Globus pallidus (tissue), 1 donor: ENCODE data around the gene SREK1.

Source experiments
- DNase-seq: peaks from one replicate; pipeline ENCODE4 v3.0.0-alpha.2; 2015; ENCODE audit warnings: low spot score

The SREK1 gene

GRCh38 chr5:66223637-66224036 is 79.5 kb downstream of the SREK1 start:
- peak; percentile 64 for DNase-seq

- DNase-seq = no peak
Measured at GRCh38 chr5:66224274-66224673, 80.2 kb downstream of the SREK1 start.

DNA sequence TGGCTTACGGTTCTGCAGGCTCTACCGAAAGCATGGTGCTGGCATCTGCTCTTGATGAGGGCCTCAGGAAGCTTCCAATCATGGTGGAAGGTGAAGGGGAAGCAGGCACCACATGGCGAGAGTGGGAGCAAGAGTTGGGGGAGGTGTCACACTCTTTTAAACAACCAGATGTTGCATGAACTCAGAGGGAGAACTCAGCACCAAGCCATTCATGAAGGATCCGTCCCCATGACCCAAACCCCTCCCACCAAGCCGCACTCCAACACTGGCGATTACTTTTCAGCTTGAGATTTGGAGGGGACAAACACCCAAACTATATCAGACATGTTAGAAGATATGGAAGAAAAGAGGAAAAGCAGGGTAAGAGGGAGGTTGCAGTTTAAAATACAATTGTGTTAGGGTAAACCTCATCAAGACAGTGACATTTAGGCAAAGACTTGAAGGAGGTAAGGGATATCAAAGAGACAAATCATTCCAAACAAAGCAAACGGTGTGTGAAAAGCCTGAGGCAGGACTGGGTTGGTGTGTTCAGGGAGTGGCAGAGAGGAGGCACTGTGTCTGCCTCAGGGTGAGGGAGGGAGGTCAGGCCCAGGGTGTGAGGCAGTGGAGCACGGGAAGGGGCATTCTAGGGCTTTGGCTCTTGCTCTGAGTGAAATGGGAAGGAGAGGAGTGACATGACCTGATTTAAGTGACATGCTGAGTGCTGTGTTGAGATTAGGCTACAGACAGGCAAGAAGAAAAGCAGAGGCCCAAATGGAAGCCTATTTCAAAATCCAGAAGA is 80.9 kb downstream of the SREK1 start:
- DNase-seq = no peak

- no peak for DNase-seq
Measured at GRCh38 chr5:66230551-66230950, 86.5 kb downstream of the SREK1 start.

DNA sequence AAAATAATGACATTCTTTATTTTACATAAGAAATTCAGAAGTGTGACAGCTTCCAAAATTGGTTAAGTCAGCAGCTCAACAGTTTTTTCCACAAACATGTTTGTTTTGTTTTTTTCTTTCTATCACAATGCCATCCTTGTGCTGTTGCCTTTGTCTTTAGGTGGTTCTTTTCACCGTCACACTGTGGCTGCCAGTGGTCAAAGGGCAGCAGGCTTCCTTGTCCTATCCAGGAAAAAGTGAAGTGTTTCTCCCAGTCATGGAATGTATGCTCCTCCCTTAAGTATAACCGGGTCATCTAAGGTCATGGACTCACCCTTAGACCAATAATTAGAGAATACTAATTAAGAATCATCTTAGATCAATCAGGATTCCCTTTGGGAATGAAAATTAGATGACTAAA is 87.4 kb downstream of the SREK1 start:
- no peak for DNase-seq

- no peak for DNase-seq
Measured at GRCh38 chr5:66232275-66232674, 88.2 kb downstream of the SREK1 start.

DNA sequence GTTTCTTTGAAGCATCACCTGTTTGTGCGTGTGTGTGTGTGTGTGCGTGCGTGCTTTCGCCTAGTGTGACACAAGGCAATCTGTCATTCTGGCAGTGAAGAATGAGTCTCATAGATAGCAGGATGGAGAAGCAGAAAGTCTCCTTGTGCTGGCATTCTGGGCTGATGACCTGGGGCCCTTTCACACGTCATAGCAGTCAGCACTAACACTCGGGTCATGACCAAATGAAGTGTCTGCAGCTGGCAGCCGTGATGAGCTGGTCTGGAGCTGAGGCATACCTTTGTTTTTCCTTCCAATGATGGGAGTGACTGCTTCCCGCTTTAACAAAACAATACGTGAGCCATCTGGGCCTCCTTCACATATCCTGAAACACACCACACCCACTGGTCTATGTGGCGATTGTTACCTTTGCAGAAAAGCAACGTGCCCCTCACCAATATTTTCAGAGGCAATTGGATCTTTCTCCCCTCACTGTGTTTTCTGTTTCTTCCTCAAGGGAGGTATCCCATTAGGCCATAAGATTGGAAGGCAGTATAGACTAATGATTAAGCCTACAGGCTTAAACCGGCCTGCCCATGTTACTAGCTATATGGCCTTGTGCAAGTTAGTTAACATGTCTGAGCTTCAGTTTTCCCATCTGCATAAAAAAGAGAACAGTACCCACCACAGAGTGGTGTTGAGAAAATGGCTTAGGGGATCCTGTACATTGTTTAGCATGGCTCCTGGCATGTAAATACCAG is 88.8 kb downstream of the SREK1 start:
- DNase-seq = no peak
